ENCODE measurements around the gene JAKMIP3.

The JAKMIP3 gene

GRCh38 chr10:132100556-132101349 is 35.0 kb downstream of the JAKMIP3 start:
- DNase-seq = no peak

GRCh38 chr10:132101529-132101928 is 35.8 kb downstream of the JAKMIP3 start:
- no peak for DNase-seq

- no peak for DNase-seq
These were observed 36.4 kb downstream of the JAKMIP3 start for GRCh38 chr10:132102071-132102716.

GRCh38 chr10:132102717-132103110 is 37.0 kb downstream of the JAKMIP3 start:
- DNase-seq = no peak

- no peak for DNase-seq
These were observed 37.6 kb downstream of the JAKMIP3 start for GRCh38 chr10:132103116-132103910.

- no peak for DNase-seq
These were observed 38.3 kb downstream of the JAKMIP3 start for GRCh38 chr10:132104062-132104461.

- no peak for DNase-seq
These were observed 38.9 kb downstream of the JAKMIP3 start for GRCh38 chr10:132104471-132105301.

- no peak for DNase-seq
These were observed 39.7 kb downstream of the JAKMIP3 start for GRCh38 chr10:132105302-132105995.

GRCh38 chr10:132106431-132106830 is 40.7 kb downstream of the JAKMIP3 start:
- DNase-seq = no peak

- DNase-seq = no peak
These were observed 41.6 kb downstream of the JAKMIP3 start for GRCh38 chr10:132107186-132107948.

- no peak for DNase-seq
These were observed 42.5 kb downstream of the JAKMIP3 start for GRCh38 chr10:132107949-132108877.

GRCh38 chr10:132109341-132110110 is 43.8 kb downstream of the JAKMIP3 start:
- no peak for DNase-seq

GRCh38 chr10:132110111-132110521 is 44.4 kb downstream of the JAKMIP3 start:
- no peak for DNase-seq

- DNase-seq = no peak
These were observed 45.0 kb downstream of the JAKMIP3 start for GRCh38 chr10:132110713-132111112.

- no peak for DNase-seq
These were observed 45.5 kb downstream of the JAKMIP3 start for GRCh38 chr10:132111121-132111731.

- DNase-seq = no peak
These were observed 46.2 kb downstream of the JAKMIP3 start for GRCh38 chr10:132111871-132112341.

GRCh38 chr10:132112611-132113010 is 46.9 kb downstream of the JAKMIP3 start:
- no peak for DNase-seq

- no peak for DNase-seq
These were observed 47.5 kb downstream of the JAKMIP3 start for GRCh38 chr10:132113206-132113605.
